Measurements from ENCODE around the gene EHBP1. TPM values are rescaled to one million over a fixed set of nuclear protein-coding genes. Genes with fewer than 3 reads are reported as not detected.

The EHBP1 gene
- total RNA-seq, 2 experiments from 2014 or later, result 21.4 to 22.3 TPM

DNA sequence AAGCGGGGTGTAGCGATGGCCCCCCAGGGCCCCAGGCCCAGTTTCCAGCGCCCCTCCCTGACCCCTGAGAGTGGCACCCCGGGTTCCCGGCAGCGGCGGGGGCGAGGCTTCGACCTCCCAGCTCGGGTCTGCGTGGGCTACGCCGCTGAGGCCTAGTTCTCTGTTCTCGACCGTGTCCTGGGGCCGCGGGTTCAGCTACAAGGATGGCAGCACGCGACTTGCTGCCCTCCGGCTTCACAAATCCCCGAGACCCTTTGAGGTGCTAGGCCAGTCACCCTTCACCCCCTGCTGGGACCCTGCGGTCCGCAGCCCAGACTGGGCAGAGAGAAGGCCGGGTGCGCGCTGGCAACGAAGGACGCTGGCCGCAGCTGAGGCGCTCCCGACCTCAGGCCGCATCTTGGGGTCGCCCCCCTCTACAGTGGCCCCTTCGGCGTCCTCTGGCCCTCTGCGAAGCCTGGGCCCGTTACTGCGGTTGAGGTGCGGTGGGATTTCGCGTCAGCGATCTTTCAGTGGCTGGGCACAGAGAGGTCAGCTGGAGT lies 346.4 kb downstream of the EHBP1 start:
- Mint-ChIP-seq H3K36me3 (ENCODE audit: low read depth) (peaks cover 4% of the 10 kb centered on the region), H3K27me3 (peaks cover 83% of the 10 kb centered on the region), H3K4me1 (ENCODE audit: low read depth) (peaks cover 69% of the 10 kb centered on the region), H3K4me3 (peak overlapping the region; percentile 62), H3K9me3 (no peaks in the 10 kb centered on the region), H3K27ac (no peak overlapping the region)
- DNase-seq (no peak), ATAC-seq (ENCODE audit: poor library complexity) (no peak)
- CTCF ChIA-PET, result no interaction called here
- TF ChIP-seq, protein P1, sequence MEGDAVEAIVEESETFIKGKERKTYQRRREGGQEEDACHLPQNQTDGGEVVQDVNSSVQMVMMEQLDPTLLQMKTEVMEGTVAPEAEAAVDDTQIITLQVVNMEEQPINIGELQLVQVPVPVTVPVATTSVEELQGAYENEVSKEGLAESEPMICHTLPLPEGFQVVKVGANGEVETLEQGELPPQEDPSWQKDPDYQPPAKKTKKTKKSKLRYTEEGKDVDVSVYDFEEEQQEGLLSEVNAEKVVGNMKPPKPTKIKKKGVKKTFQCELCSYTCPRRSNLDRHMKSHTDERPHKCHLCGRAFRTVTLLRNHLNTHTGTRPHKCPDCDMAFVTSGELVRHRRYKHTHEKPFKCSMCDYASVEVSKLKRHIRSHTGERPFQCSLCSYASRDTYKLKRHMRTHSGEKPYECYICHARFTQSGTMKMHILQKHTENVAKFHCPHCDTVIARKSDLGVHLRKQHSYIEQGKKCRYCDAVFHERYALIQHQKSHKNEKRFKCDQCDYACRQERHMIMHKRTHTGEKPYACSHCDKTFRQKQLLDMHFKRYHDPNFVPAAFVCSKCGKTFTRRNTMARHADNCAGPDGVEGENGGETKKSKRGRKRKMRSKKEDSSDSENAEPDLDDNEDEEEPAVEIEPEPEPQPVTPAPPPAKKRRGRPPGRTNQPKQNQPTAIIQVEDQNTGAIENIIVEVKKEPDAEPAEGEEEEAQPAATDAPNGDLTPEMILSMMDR (IDR thresholded peaks at IDR 0.05), result no peak
- H3K27me3 ChIP-seq (ENCODE audit: control insufficient read depth in 1 of 2, insufficient read depth in 2 of 2, low read length in 2 of 2), result peaks cover 81 to 94% of the 10 kb centered on the region in 2 experiments
- H3K36me3 ChIP-seq (ENCODE audit: insufficient read depth, low read length), result no peaks in the 10 kb centered on the region
- no peak overlapping the region for H3K4me3 ChIP-seq (ENCODE audit: low read length)
- H3K4me1 ChIP-seq (ENCODE audit: insufficient read depth, low read length), result peaks cover 90% of the 10 kb centered on the region
- H3K27ac ChIP-seq (ENCODE audit: low read depth in 1 of 2, low read length in 2 of 2), result no peak overlapping the region
- H3K9me3 ChIP-seq (ENCODE audit: control insufficient read depth in 1 of 2, insufficient read depth in 1 of 2, low read length in 2 of 2), result peaks cover 0 to 78% of the 10 kb centered on the region in 2 experiments
- POLR2A ChIA-PET, result no interaction called here
- intact Hi-C loops (cut with DNase I, micrococcal nuclease), result no loop called here

DNA sequence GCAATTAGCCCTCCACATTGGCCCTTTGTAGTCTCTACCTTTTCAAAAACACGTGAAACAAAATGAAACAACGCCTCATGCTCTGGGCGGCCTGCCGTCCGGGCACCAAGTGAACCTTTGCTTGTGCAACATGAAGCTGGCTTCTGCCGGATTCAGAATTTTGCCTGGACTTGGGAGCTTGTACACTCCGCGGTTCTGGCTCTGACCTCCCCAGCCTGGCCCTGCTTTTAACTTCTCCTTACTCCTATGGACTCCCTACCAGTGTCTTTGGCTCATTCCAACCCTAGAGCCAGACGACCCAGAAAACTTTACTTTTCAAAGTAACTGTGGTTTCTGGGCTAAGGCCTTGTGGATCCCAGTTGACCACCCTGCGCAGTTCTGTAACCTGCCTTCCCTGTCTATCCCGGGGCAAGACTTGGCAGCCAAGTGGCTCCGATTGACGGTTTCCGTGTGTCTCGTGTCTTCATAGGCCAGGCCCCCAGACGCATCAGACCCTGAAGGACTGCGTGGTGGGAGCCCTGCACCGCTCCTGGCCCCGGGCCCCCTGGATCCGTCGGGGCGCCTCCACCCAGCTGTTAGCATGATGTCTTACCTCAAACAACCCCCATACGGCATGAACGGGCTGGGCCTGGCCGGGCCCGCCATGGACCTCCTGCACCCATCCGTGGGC lies 347.0 kb downstream of the EHBP1 start:
- H3K27me3 Mint-ChIP-seq, result peaks cover 84% of the 10 kb centered on the region

DNA sequence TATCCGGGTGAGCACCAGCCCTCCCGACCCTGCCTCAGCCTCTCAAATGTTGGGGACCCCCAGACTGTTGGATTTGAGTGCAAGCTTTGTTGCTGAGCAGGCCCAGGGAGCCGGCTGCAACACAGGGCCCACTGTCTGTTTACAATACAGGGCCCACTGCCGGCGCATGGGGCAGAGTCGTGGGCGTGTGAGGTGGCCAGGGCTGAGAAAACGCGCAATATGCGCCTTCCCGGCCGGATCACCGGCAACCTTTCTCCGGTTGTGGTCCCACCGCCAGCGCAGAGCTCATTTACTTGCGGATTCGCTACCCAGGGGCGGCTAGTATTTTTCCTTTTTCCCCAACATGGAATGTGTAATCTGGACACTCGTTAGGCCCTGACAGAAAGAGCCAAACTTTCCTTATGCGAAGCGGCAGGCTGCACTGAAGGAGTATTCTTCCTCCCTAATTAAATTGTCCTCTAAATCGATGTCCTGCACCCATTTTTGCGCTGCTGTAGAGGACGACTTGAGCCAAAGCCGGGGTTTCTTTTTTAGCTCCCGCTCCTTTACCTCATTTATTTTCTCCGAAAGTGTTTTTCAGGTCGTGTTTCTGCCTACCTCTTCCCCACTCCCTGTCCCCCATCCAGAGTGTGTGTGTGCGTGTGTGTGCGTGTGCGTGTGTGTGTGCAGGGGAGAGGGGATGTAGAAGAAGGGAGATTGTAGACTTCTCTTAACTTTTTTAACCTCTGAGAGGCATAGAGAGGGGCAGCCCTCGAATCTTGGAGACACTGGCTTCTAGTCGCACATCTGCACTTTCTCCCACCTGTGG lies 347.8 kb downstream of the EHBP1 start:
- no peak overlapping the region for H3K27ac Mint-ChIP-seq
- peaks cover 82 to 93% of the 10 kb centered on the region in 2 experiments for H3K27me3 ChIP-seq (ENCODE audit: control insufficient read depth in 1 of 2, insufficient read depth in 2 of 2, low read length in 2 of 2)
- ChIA-PET POLR2A (no interaction called here), CTCF (no interaction called here)
- H3K36me3 ChIP-seq (ENCODE audit: insufficient read depth, low read length), result no peaks in the 10 kb centered on the region
- H3K9me3 Mint-ChIP-seq, result no peaks in the 10 kb centered on the region
- peaks cover 86% of the 10 kb centered on the region for H3K27me3 Mint-ChIP-seq
- intact Hi-C loops (cut with DNase I, micrococcal nuclease), result no loop called here
- DNase-seq (no peak), ATAC-seq (ENCODE audit: poor library complexity) (no peak)
- H3K36me3 Mint-ChIP-seq (ENCODE audit: low read depth), result peaks cover 4% of the 10 kb centered on the region
- TF ChIP-seq, protein P1 (IDR thresholded peaks at IDR 0.05), result no peak
- no peak overlapping the region for H3K4me3 ChIP-seq (ENCODE audit: low read length)
- H3K4me1 ChIP-seq (ENCODE audit: insufficient read depth, low read length), result peaks cover 92% of the 10 kb centered on the region
- H3K4me3 Mint-ChIP-seq, result peak overlapping the region; percentile 25
- no peak overlapping the region for H3K27ac ChIP-seq (ENCODE audit: low read depth in 1 of 2, low read length in 2 of 2)
- H3K4me1 Mint-ChIP-seq (ENCODE audit: low read depth), result peaks cover 74% of the 10 kb centered on the region
- peaks cover 0 to 78% of the 10 kb centered on the region in 2 experiments for H3K9me3 ChIP-seq (ENCODE audit: control insufficient read depth in 1 of 2, insufficient read depth in 1 of 2, low read length in 2 of 2)

More for the DNA sequence above, 347.0 kb downstream of the EHBP1 start:
- Histone ChIP-seq H3K36me3 (ENCODE audit: insufficient read depth, low read length) (no peaks in the 10 kb centered on the region), H3K4me3 (ENCODE audit: low read length) (no peak overlapping the region), H3K9me3 (ENCODE audit: control insufficient read depth in 1 of 2, insufficient read depth in 1 of 2, low read length in 2 of 2) (peaks cover 0 to 78% of the 10 kb centered on the region in 2 experiments), H3K4me1 (ENCODE audit: insufficient read depth, low read length) (peaks cover 92% of the 10 kb centered on the region), H3K27me3 (ENCODE audit: control insufficient read depth in 1 of 2, insufficient read depth in 2 of 2, low read length in 2 of 2) (peaks cover 82 to 93% of the 10 kb centered on the region in 2 experiments), H3K27ac (ENCODE audit: low read depth in 1 of 2, low read length in 2 of 2) (no peak overlapping the region)
- ATAC-seq (ENCODE audit: poor library complexity) (no peak), DNase-seq (no peak)
- POLR2A ChIA-PET, result no interaction called here
- Mint-ChIP-seq H3K4me3 (peak overlapping the region; percentile 23), H3K9me3 (no peaks in the 10 kb centered on the region), H3K4me1 (ENCODE audit: low read depth) (peaks cover 71% of the 10 kb centered on the region), H3K36me3 (ENCODE audit: low read depth) (peaks cover 4% of the 10 kb centered on the region), H3K27ac (no peak overlapping the region)
- intact Hi-C loops (cut with DNase I, micrococcal nuclease), result no loop called here
- TF ChIP-seq, protein P1 (IDR thresholded peaks at IDR 0.05), result no peak
- CTCF ChIA-PET, result no interaction called here

All from CD4-positive, alpha-beta T cell (primary cell).